ENCODE data around the gene CARMIL3. TPM values are rescaled to one million over a fixed set of nuclear protein-coding genes. Genes with fewer than 3 reads are reported as not detected.
"Not testable (repeated sequence)": the region's sequence is repeated elsewhere in the genome, so short reads cannot be mapped to it uniquely, and the experiment has no call there.

Gene CARMIL3
- total RNA-seq, 1 donor from 2014 or later = 0.95 TPM

DNA sequence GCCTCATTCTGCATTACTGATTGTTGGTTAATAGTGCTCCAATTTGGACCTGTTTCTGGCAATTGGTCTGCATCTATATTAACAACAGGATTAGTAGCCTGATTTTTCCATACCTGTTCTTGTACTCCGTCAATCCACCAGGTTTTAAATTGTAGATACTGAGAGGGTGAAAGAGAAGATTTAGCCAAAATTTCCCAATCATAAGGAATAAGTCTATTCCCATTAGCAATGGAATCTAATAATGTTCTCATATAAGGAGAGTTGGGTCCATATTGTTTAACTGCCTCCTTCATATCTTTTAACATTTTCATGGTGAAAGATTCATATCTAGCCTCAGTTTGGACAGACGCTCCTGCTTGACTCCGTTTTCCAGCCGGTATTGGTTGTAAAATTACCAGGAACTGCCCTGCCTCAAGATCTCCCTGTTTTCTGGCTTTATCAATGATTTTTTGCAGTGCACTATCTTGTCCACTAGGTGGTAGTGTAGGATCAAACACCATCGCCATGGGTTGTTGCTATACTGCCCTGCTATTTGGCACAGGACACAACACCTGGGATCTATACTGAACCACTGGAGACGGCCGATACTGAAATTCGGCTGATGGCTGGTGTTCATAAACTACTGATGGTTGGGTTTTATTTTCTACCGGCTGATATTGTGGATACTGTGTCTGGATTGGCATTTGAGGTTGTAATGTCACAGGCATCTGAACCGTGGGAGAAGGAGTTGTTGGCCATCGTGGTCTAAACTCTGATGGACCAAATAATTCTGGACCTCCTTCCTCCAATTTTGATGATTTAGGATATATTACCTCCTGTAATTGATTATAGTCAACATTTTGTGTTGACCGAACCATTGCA, 37.9 kb upstream of the CARMIL3 start:
- no peak for DNase-seq
- no peaks in the 10 kb centered on the region for H3K36me3 ChIP-seq
- ATAC-seq = peak; percentile 87 to 93
- intact Hi-C loops (cut with DNase I) = no loop called here
- H3K4me1 ChIP-seq = peaks cover 10% of the 10 kb centered on the region
- no peak overlapping the region for H3K27ac ChIP-seq
- H3K4me3 ChIP-seq = no peak overlapping the region
- no peaks in the 10 kb centered on the region for H3K27me3 ChIP-seq (ENCODE audit: low read depth)
- no peaks in the 10 kb centered on the region for H3K9me3 ChIP-seq
- TF ChIP-seq, protein P1, sequence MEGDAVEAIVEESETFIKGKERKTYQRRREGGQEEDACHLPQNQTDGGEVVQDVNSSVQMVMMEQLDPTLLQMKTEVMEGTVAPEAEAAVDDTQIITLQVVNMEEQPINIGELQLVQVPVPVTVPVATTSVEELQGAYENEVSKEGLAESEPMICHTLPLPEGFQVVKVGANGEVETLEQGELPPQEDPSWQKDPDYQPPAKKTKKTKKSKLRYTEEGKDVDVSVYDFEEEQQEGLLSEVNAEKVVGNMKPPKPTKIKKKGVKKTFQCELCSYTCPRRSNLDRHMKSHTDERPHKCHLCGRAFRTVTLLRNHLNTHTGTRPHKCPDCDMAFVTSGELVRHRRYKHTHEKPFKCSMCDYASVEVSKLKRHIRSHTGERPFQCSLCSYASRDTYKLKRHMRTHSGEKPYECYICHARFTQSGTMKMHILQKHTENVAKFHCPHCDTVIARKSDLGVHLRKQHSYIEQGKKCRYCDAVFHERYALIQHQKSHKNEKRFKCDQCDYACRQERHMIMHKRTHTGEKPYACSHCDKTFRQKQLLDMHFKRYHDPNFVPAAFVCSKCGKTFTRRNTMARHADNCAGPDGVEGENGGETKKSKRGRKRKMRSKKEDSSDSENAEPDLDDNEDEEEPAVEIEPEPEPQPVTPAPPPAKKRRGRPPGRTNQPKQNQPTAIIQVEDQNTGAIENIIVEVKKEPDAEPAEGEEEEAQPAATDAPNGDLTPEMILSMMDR (IDR thresholded peaks at IDR 0.05) = peak; percentile 88

DNA sequence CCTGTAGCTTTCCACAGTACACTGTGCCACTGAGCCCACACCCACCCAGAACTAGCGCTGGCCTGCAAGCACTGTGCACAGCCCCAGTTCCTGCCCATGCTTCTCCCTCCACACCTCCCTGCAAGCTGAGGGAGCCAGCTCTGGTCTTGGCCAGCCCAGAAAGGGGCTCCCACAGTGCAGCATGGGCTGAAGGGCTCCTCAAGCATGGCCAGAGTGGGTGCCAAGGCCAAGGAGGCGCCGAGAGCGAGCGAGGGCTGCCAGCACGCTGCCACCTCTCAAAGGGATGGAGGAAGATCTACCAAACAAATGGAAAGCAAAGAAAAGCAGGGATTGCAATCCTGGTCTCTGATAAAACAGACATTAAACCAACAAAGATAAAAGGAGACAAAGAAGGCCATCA, 36.1 kb upstream of the CARMIL3 start:
- intact Hi-C loops (cut with DNase I) = not testable (repeated sequence)

DNA sequence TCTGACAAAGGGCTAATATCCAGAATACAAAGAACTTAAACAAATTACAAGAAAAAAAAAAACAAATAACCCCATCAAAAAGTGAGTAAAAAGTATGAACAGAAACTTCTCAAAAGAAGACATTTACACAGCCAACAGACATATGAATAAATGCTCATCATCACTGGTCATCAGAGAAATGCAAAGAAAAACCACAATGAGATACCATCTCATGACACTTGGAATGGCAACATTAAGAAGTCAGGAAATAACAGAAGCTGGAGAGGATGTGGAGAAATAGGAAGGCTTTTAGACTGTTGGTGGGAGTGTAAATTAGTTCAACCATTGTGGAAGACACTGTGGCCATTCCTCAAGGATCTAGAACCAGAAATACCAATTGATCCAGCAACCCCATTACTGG, 32.8 kb upstream of the CARMIL3 start:
- ATAC-seq; H3K27ac ChIP-seq; H3K4me3 ChIP-seq; H3K36me3 ChIP-seq; intact Hi-C loops (cut with DNase I); DNase-seq; H3K4me1 ChIP-seq; H3K27me3 ChIP-seq (ENCODE audit: low read depth); H3K9me3 ChIP-seq: not testable (repeated sequence)

More for the DNA sequence above, 36.1 kb upstream of the CARMIL3 start:
- not testable (repeated sequence) for H3K9me3 ChIP-seq; H3K36me3 ChIP-seq; DNase-seq; ATAC-seq; H3K27ac ChIP-seq; H3K27me3 ChIP-seq (ENCODE audit: low read depth); H3K4me3 ChIP-seq
- peaks cover 10% of the 10 kb centered on the region for H3K4me1 ChIP-seq

DNA sequence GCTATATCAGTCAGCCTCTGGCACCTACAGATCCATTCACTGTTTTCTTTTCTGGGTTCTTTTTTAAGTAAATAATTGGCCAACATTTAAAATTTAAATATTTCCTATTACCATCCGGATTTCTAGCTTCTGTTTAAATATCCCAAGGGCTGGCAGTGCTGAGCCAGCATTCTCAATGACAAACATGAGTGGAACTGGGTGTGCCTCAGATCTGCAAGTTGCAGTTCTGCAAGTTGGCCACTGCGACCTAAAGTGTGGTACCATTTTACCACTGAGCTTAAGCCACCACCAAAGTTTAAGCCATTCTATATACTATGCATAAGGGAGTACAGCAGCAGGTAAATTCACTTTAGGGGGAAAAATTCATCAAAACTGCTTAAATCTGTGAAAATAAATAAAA, 31.9 kb upstream of the CARMIL3 start:
- H3K9me3 ChIP-seq; H3K4me3 ChIP-seq; H3K27me3 ChIP-seq (ENCODE audit: low read depth); intact Hi-C loops (cut with DNase I); H3K4me1 ChIP-seq; DNase-seq; H3K27ac ChIP-seq; H3K36me3 ChIP-seq: not testable (repeated sequence)
- TF ChIP-seq, protein P1 (IDR thresholded peaks at IDR 0.05) = peak; percentile 18
- peak; percentile 39 to 57 for ATAC-seq

DNA sequence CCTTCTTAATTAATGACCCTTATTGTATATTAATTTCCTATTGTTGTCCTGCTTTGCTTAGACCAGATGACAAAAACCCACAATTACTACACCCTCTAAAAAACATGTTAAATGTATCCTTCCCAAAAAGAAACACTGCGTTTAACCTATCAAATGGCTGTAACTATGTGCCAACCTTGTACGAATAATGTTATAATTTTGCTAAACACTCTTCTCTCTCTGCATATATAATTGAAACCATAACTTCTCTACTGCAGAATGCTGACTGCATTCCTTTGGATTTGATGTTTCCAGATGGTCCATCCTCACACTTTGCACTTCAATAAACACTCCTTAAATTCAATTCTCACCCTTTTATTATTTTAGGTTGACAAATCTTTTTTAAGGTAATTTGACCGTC, 31.3 kb upstream of the CARMIL3 start:
- ATAC-seq; H3K4me3 ChIP-seq; H3K36me3 ChIP-seq; H3K4me1 ChIP-seq; intact Hi-C loops (cut with DNase I); DNase-seq; H3K27me3 ChIP-seq (ENCODE audit: low read depth); H3K27ac ChIP-seq; H3K9me3 ChIP-seq: not testable (repeated sequence)

DNA sequence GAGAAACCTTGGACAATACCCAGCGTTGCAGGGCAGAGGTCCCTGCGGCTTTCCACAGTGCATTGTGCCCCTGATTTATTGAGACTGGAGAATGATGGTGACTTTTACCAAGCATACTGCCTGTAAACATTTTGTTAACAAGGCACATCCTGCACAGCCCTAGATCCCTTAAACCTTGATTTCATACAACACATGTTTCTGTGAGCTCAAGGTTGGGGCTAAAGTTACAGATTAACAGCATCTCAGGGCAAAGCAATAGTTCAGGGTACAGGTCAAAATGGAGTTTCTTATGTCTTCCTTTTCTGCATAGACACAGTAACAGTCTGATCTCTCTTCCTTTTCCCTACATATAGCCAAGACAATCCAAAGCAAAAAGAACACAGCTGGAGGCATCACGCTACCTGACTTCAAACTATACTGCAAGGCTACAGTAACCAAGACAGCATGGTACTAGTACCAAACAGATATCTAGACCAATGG, 26.8 kb upstream of the CARMIL3 start:
- H3K4me3 ChIP-seq; H3K27me3 ChIP-seq (ENCODE audit: low read depth); H3K4me1 ChIP-seq; H3K36me3 ChIP-seq; H3K9me3 ChIP-seq; intact Hi-C loops (cut with DNase I); DNase-seq; ATAC-seq; H3K27ac ChIP-seq: not testable (repeated sequence)

DNA sequence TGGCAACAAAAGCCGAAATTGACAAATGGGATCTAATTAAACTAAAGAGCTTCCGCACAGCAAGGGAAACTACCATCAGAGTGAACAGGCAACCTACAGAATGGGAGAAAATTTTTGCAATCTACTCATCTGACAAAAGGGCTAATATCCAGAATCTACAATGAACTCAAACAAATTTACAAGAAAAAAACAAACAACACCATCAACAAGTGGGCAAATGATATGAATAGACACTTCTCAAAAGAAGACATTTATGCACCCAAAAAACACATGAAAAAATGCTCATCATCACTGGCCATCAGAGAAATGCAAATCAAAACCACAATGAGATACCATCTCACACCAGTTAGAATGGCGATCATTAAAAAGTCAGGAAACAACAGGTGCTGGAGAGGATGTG, 22.1 kb upstream of the CARMIL3 start:
- DNase-seq = not testable (repeated sequence)

DNA sequence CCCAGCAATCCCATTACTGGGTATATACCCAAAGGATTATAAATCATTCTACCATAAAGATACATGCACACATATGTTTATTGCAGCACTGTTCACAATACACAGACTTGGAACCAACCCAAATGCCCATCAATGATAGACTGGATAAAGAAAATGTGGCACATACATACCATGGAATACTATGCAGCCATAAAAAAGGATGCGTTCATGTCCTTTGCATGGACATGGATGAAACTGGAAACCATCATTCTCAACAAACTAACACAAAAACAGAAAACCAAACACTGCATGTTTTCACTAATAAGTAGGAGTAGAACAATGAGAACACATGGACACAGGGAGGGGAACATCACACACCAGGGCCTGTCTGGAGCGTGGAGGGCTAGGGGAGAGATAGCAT, 20.5 kb upstream of the CARMIL3 start:
- ATAC-seq; H3K27ac ChIP-seq; intact Hi-C loops (cut with DNase I): not testable (repeated sequence)

More for the DNA sequence above, 22.1 kb upstream of the CARMIL3 start:
- peaks cover 11% of the 10 kb centered on the region for H3K9me3 ChIP-seq
- H3K36me3 ChIP-seq; H3K27ac ChIP-seq; H3K4me3 ChIP-seq; H3K27me3 ChIP-seq (ENCODE audit: low read depth); intact Hi-C loops (cut with DNase I); ATAC-seq; H3K4me1 ChIP-seq: not testable (repeated sequence)

More for the DNA sequence above, 20.5 kb upstream of the CARMIL3 start:
- DNase-seq; H3K4me3 ChIP-seq; H3K4me1 ChIP-seq; H3K36me3 ChIP-seq; H3K27me3 ChIP-seq (ENCODE audit: low read depth): not testable (repeated sequence)
- H3K9me3 ChIP-seq = peaks cover 11% of the 10 kb centered on the region

All from lower lobe of right lung (tissue), 2 donors.